A673 (cell line): ENCODE measurements around the gene RNU1-1. TPM values are rescaled to one million over a fixed set of nuclear protein-coding genes. Genes with fewer than 3 reads are reported as not detected.

Experiments used
- BruUV-seq: library from RNA; stranded (reverse); fragments of 400-500 nt; replicated peaks from 2 replicates; lab custom pipeline; 2021; lab: Mats Ljungman, UMichigan
- CTCF ChIA-PET: fragments of 300-600 bp; sonication (Branson Sonifier 250); formaldehyde crosslinking; loops from one replicate; lab custom pipeline; 2022; ENCODE audit warnings: antibody characterized with exemption; lab: Charles Lee
- POLR2A ChIA-PET: fragments of 300-600 bp; sonication (Branson Sonifier 250); formaldehyde crosslinking; loops from one replicate; lab custom pipeline; 2022; ENCODE audit warnings: antibody characterized with exemption; ENCODE audit not compliant: low non-redundant PET; lab: Charles Lee
- DNase-seq: peaks from one replicate; pipeline ENCODE4 v3.0.0-alpha.2; 2015; ENCODE audit warnings: low spot score
- H3K27ac ChIP-seq: fragments of 200-600 bp; sonication (generic); 2 replicates; pipeline ENCODE4 v1.5.1; 2016; ENCODE audit warnings: mixed run types, low read depth, mild to moderate bottlenecking, mixed read lengths, antibody characterized with exemption, low read length; ENCODE audit not compliant: poor library complexity, severe bottlenecking
- H3K27me3 ChIP-seq: fragments of 200-600 bp; sonication (generic); replicated peaks from 2 replicates; pipeline ENCODE4 v1.6.1; 2017; ENCODE audit warnings: mixed run types, low read depth, mild to moderate bottlenecking, mixed read lengths, antibody characterized with exemption, low read length; ENCODE audit not compliant: insufficient read depth, poor library complexity
- H3K36me3 ChIP-seq: fragments of 200-600 bp; sonication (generic); 2 replicates; pipeline ENCODE4 v1.6.1; 2016; ENCODE audit warnings: mixed run types, mild to moderate bottlenecking, mixed read lengths, antibody characterized with exemption, low read length; ENCODE audit not compliant: insufficient read depth, poor library complexity, severe bottlenecking
- H3K4me1 ChIP-seq: fragments of 200-600 bp; sonication (generic); 2 replicates; pipeline ENCODE4 v1.6.1; 2017; ENCODE audit warnings: mixed run types, mild to moderate bottlenecking, mixed read lengths, antibody characterized with exemption, low read length; ENCODE audit not compliant: insufficient read depth, poor library complexity, severe bottlenecking
- H3K4me3 ChIP-seq: fragments of 200-600 bp; sonication (generic); 2 replicates; pipeline ENCODE4 v1.5.1; 2016; ENCODE audit warnings: low read depth, mixed run types, mild to moderate bottlenecking, mixed read lengths, low read length; ENCODE audit not compliant: poor library complexity, severe bottlenecking
- H3K9me3 ChIP-seq: fragments of 200-600 bp; sonication (generic); 2 replicates; pipeline ENCODE4 v1.6.1; 2016; ENCODE audit warnings: mixed run types, low read depth, mild to moderate bottlenecking, mixed read lengths, antibody characterized with exemption, low read length; ENCODE audit not compliant: poor library complexity, severe bottlenecking
- CTCF ChIP-seq: fragments of 300-800, 200-600 bp; sonication (generic); conservative IDR thresholded peaks from 2 replicates; pipeline ENCODE4 v1.5.1; 2017; ENCODE audit warnings: low read depth, mild to moderate bottlenecking, antibody characterized with exemption, low read length, moderate library complexity, mixed read lengths
- EZH2 ChIP-seq: fragments of 200-600 bp; sonication (generic); IDR thresholded peaks from 2 replicates; pipeline ENCODE4 v1.6.1; 2017; ENCODE audit warnings: borderline replicate concordance, low read depth, mild to moderate bottlenecking, mixed read lengths, antibody characterized with exemption, low read length; ENCODE audit not compliant: poor library complexity, severe bottlenecking
- intact Hi-C: fragments of 100-400 bp; cut with micrococcal nuclease; formaldehyde crosslinking; loops from one replicate; pipeline ENCODE4 v1.10.0; 2022; ENCODE audit not compliant: unreplicated experiment
- total RNA-seq: library from RNA; stranded (reverse); gene quantifications from 2 replicates; pipeline ENCODE4 v1.2.3, GENCODE V29; 2021

The RNU1-1 gene
- total RNA-seq, 1 experiment from 2014 or later: 1,866 TPM

- ChIA-PET CTCF (interaction anchor here (0.6 kb wide), 1 partner anchor 658 kb away, joined by 5 read pairs; no protein-coding TSS in a partner anchor), POLR2A (no interaction called here)
- BruUV-seq: no TSS peak
- intact Hi-C loops: no loop called here
- TF ChIP-seq CTCF (no peak), EZH2 (no peak)
- no peaks in the 10 kb centered on the region for H3K27me3 ChIP-seq
- H3K36me3 ChIP-seq: peaks cover 5% of the 10 kb centered on the region
- H3K4me1 ChIP-seq: no peaks in the 10 kb centered on the region
- no peak for DNase-seq
- H3K27ac ChIP-seq: no peak overlapping the region
- no peaks in the 10 kb centered on the region for H3K9me3 ChIP-seq
- no peak overlapping the region for H3K4me3 ChIP-seq
These were observed 39.8 kb downstream of the RNU1-1 start for GRCh38 chr1:16474166-16474800.

- Histone ChIP-seq H3K27ac (no peak overlapping the region), H3K27me3 (no peaks in the 10 kb centered on the region), H3K9me3 (no peaks in the 10 kb centered on the region), H3K36me3 (no peaks in the 10 kb centered on the region), H3K4me3 (no peak overlapping the region), H3K4me1 (no peaks in the 10 kb centered on the region)
- no peak for DNase-seq
- CTCF ChIA-PET: no interaction called here
- no peak for TF ChIP-seq CTCF
- no peak for TF ChIP-seq EZH2
- intact Hi-C loops: no loop called here
- no TSS peak for BruUV-seq
- POLR2A ChIA-PET: no interaction called here
These were observed 45.5 kb downstream of the RNU1-1 start for GRCh38 chr1:16468558-16468957.

- DNase-seq: no peak
- Histone ChIP-seq H3K27me3 (no peaks in the 10 kb centered on the region), H3K36me3 (peaks cover under 1% of the 10 kb centered on the region), H3K4me3 (no peak overlapping the region), H3K27ac (no peak overlapping the region), H3K4me1 (no peaks in the 10 kb centered on the region), H3K9me3 (no peaks in the 10 kb centered on the region)
- TF ChIP-seq CTCF (no peak), EZH2 (no peak)
- CTCF ChIA-PET: no interaction called here
- BruUV-seq: no TSS peak
- intact Hi-C loops: no loop called here
- POLR2A ChIA-PET: no interaction called here
These were observed 49.0 kb downstream of the RNU1-1 start for GRCh38 chr1:16464917-16465625.

Other genes with a start within 250 kb of the RNU1-1 start
- gene FBXO42, start 161.8 kb downstream of the RNU1-1 start, total RNA-seq: 19.5 and 21.1 TPM in 2 replicates
- gene SZRD1, start 147.0 kb downstream of the RNU1-1 start, total RNA-seq: 174 and 187 TPM in 2 replicates
- gene SPATA21, start 76.9 kb downstream of the RNU1-1 start, total RNA-seq: not detected in 2 replicates
- 47.3 and 47.6 TPM in 2 replicates for gene NECAP2, start 73.6 kb downstream of the RNU1-1 start, total RNA-seq
- 84.3 and 85.2 TPM in 2 replicates for gene NBPF1, start 99.3 kb upstream of the RNU1-1 start, total RNA-seq
- gene RNU1-3, start 152.7 kb upstream of the RNU1-1 start, total RNA-seq: 1,866 and 1,908 TPM in 2 replicates
- 1,866 and 1,908 TPM in 2 replicates for gene RNU1-4, start 226.2 kb upstream of the RNU1-1 start, total RNA-seq